ENCODE measurements around the gene RPS6KB2. TPM values are rescaled to one million over a fixed set of nuclear protein-coding genes. Genes with fewer than 3 reads are reported as not detected.
A peak's percentile ranks its signal among the peaks of the same experiment; 100 is the strongest.

RPS6KB2 gene
- total RNA-seq: 10 to 100 TPM; 34.0 to 51.0 (median 48.0) TPM

- H3K27ac ChIP-seq (replicated peaks in 1 of 4): peak within 1 kb of the TSS; percentile 86 to 96 (median 94)
- intact Hi-C loops (cut with DNase I): no loop called here
- under 1% methylated on average over 32 of the region's 68 CpGs for WGBS
- H3K27me3 ChIP-seq: no peaks in the 10 kb centered on the region
- peak; percentile 99 for DNase-seq (ENCODE audit: extremely low spot score)
- TF ChIP-seq, protein P1, sequence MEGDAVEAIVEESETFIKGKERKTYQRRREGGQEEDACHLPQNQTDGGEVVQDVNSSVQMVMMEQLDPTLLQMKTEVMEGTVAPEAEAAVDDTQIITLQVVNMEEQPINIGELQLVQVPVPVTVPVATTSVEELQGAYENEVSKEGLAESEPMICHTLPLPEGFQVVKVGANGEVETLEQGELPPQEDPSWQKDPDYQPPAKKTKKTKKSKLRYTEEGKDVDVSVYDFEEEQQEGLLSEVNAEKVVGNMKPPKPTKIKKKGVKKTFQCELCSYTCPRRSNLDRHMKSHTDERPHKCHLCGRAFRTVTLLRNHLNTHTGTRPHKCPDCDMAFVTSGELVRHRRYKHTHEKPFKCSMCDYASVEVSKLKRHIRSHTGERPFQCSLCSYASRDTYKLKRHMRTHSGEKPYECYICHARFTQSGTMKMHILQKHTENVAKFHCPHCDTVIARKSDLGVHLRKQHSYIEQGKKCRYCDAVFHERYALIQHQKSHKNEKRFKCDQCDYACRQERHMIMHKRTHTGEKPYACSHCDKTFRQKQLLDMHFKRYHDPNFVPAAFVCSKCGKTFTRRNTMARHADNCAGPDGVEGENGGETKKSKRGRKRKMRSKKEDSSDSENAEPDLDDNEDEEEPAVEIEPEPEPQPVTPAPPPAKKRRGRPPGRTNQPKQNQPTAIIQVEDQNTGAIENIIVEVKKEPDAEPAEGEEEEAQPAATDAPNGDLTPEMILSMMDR (IDR thresholded peaks at IDR 0.05): peak in 1 of 3 experiments; percentile 29
- TF ChIP-seq POLR2AphosphoS5 (IDR thresholded peaks at IDR 0.05) (peak; percentile 98 to 99), POLR2A (IDR thresholded peaks at IDR 0.05; ENCODE audit: low read depth) (peak; percentile 86), EP300 (IDR thresholded peaks at IDR 0.05) (no peak)
- H3K9me3 ChIP-seq: no peaks in the 10 kb centered on the region
- peaks cover 21 to 31% (median 26%) of the 10 kb centered on the region in 4 donors for H3K4me1 ChIP-seq
- peaks cover 15 to 42% (median 34%) of the 10 kb centered on the region in 4 donors for H3K36me3 ChIP-seq
- H3K4me3 ChIP-seq: peak within 1 kb of the TSS; percentile 69 to 98 (median 80)
Observed at GRCh38 chr11:67428052-67429001, at the start of gene RPS6KB2. Gene RPS6KB2, plus strand, starts transcription at chr11:67428494. Its CDS starts 52 bp downstream, at chr11:67428546.

GRCh38 chr11:67378544-67378943 lies 49.8 kb upstream of the RPS6KB2 start:
- intact Hi-C loops (cut with DNase I): no loop called here
- Histone ChIP-seq H3K4me1 (peaks cover 23 to 46% (median 28%) of the 10 kb centered on the region in 4 donors), H3K27ac (replicated peaks in 1 of 4) (no peak overlapping the region), H3K4me3 (no peak overlapping the region), H3K27me3 (no peaks in the 10 kb centered on the region), H3K9me3 (no peaks in the 10 kb centered on the region), H3K36me3 (no peaks in the 10 kb centered on the region)
- 81% methylated on average over 4 of the region's 4 CpGs for WGBS
- TF ChIP-seq EP300 (IDR thresholded peaks at IDR 0.05) (no peak), POLR2AphosphoS5 (IDR thresholded peaks at IDR 0.05) (no peak), POLR2A (IDR thresholded peaks at IDR 0.05; ENCODE audit: low read depth) (no peak)
- TF ChIP-seq, protein P1 (IDR thresholded peaks at IDR 0.05): no peak
- DNase-seq (ENCODE audit: extremely low spot score): no peak

- Histone ChIP-seq H3K36me3 (no peaks in the 10 kb centered on the region), H3K27me3 (no peaks in the 10 kb centered on the region), H3K9me3 (no peaks in the 10 kb centered on the region), H3K27ac (replicated peaks in 1 of 4) (no peak overlapping the region), H3K4me3 (no peak overlapping the region), H3K4me1 (peaks cover 17 to 39% (median 21%) of the 10 kb centered on the region in 4 donors)
- intact Hi-C loops (cut with DNase I): loop anchor here (5.0 kb wide), 2 partner anchors 32 to 117 kb away; no protein-coding TSS in a partner anchor
- no peak for DNase-seq (ENCODE audit: extremely low spot score)
- WGBS: 81% methylated on average over 14 of the region's 23 CpGs
- TF ChIP-seq, protein P1 (IDR thresholded peaks at IDR 0.05): no peak
- no peak for TF ChIP-seq POLR2AphosphoS5 (IDR thresholded peaks at IDR 0.05)
- TF ChIP-seq POLR2A (IDR thresholded peaks at IDR 0.05; ENCODE audit: low read depth): no peak
- no peak for TF ChIP-seq EP300 (IDR thresholded peaks at IDR 0.05)
Observed at GRCh38 chr11:67379061-67380058, 48.9 kb upstream of the RPS6KB2 start.

DNA sequence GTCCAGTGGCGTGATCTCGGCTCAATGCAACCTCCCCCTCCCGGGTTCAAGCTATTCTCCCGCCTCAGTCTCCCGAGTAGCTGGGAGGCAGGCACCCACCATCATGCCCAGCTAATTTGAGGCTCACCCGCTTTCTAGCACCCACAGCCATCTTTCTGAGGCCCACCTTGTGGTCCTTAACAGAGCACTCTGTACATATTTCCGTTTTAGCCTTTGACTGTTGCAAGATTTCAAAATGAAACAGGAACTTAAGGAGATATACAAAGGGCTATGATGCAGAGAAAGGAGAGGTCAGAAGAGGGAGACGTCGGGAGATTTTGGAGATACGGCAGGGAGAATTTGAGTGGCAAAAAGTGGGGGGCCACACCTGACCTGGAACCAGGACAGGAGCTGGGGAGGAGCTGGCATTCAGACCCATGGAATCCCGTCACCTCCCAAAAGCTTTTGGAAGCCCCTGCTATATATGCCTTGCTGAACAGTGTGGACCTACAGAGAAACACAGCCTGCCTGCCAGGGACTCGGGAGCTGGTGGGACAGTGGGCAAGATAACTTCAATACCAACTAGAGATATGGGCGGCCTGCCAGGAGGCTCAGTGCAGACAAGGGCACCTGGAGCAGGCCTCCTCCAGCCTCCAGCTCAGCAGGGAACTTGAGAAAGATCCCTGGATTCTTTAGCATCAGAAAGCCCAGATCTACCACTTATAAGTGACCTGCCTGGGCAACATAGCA lies 46.9 kb upstream of the RPS6KB2 start:
- Histone ChIP-seq H3K36me3 (no peaks in the 10 kb centered on the region), H3K4me3 (no peak overlapping the region), H3K9me3 (no peaks in the 10 kb centered on the region), H3K4me1 (peaks cover 3 to 35% (median 17%) of the 10 kb centered on the region in 4 donors), H3K27me3 (no peaks in the 10 kb centered on the region), H3K27ac (replicated peaks in 1 of 4) (peak overlapping the region in 1 of 4 donors; percentile 6)
- no peak for DNase-seq (ENCODE audit: extremely low spot score)
- intact Hi-C loops (cut with DNase I): loop anchor here (5.0 kb wide), 2 partner anchors 34 to 119 kb away; no protein-coding TSS in a partner anchor
- no peak for TF ChIP-seq POLR2A (IDR thresholded peaks at IDR 0.05; ENCODE audit: low read depth)
- TF ChIP-seq POLR2AphosphoS5 (IDR thresholded peaks at IDR 0.05): no peak
- no peak for TF ChIP-seq EP300 (IDR thresholded peaks at IDR 0.05)
- TF ChIP-seq, protein P1 (IDR thresholded peaks at IDR 0.05): no peak
- 86% methylated on average over 11 of the region's 13 CpGs for WGBS
